ENCODE measurements around the gene ZCCHC14.

The ZCCHC14 gene

DNA sequence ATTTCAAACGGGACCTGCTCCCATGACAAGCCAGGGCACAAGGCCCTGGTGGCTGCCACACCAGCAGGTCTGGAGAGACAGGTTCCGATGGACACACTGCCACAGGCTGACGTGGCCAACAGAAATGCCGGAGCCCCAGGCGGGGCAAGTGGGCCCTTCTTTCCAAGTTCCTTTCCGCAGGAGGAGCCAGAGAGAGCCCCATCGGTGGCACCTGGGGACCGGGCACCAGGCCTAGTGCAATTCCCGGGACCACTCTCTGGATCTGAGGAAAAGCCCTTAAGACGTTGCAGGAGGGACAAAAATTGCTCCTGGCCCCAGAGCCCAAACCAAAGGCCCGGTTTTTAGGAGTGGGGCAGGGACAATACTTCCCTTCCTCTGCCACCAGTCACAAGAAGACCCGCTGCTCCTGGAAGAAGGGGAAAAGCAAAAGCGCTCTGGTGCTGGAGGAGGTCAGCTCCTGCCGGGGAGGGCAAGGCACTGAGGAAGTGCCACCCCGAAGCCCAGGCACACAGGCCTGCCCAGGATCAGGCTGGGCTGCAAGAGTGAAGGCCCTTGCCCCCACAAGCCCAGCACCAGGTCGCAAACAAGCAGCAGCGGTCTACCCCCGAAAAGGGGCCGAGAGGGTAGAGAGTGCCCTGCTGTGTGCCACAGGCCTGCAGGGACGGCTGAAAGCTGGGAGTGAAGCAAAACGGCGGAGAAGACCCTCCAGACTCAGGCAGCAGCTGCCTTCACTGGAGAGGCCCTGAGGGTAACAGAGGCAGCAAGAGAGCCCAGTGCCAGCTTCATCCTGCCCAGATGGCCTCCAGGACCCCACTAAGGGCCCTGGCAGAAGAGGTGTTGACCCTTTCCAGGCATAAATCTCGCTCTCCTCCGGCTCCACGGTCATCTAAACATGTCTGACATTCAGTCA lies 71.6 kb downstream of the ZCCHC14 start:
- no peak for TF ChIP-seq ZFX (IDR thresholded peaks at IDR 0.05)
- TF ChIP-seq, protein P1, sequence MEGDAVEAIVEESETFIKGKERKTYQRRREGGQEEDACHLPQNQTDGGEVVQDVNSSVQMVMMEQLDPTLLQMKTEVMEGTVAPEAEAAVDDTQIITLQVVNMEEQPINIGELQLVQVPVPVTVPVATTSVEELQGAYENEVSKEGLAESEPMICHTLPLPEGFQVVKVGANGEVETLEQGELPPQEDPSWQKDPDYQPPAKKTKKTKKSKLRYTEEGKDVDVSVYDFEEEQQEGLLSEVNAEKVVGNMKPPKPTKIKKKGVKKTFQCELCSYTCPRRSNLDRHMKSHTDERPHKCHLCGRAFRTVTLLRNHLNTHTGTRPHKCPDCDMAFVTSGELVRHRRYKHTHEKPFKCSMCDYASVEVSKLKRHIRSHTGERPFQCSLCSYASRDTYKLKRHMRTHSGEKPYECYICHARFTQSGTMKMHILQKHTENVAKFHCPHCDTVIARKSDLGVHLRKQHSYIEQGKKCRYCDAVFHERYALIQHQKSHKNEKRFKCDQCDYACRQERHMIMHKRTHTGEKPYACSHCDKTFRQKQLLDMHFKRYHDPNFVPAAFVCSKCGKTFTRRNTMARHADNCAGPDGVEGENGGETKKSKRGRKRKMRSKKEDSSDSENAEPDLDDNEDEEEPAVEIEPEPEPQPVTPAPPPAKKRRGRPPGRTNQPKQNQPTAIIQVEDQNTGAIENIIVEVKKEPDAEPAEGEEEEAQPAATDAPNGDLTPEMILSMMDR (conservative IDR thresholded peaks at IDR 0.05), result no peak
- no peak overlapping the region for H3K27ac ChIP-seq

DNA sequence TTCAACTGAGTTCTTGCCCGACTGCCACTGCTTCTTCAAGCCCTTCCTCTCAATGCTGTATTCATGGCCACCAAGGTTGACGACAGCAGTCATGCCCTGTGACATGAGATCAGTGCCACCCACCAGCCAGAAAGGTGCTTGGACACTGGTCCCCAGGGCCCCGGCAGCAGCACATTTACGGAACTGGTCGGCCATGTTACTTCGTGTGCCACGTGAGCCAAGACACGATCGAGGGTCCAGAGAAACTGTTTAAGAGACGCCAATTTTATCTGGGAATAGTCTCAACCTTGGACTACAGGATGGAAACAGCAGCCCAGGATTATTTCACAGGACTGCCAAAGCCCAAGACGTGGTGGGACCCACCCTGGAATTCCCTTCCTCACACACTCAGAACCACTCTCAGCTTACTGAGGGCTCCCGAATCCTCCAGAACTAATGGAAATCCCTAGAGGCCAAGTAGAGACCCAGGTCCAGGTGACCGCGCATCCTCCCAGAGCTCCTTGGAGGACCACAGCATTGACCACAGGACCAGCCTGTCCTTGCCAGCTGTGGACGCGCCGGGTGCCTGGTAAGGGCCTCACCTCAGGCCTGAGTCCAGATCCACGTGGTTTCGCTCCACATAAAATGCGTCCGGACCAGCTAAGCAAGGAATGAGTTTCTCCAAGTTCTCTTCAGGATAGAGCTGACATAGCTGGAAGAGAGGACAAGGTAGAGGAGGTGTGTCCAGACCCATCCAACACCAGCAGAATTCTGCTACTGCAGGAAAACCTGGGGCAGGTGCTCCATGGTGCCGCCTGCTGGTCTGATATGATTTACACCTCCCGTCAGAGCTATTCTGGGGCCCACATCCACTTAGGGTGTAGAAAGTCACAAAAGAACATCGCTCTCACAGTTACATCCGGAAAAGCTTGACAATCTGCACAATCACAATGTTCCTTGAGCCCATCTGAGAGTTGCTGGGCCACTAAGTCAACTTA lies 72.5 kb downstream of the ZCCHC14 start:
- H3K27ac ChIP-seq, result no peak overlapping the region
- TF ChIP-seq, protein P1 (conservative IDR thresholded peaks at IDR 0.05), result no peak; the same call in 1 of the 2 replicates
- TF ChIP-seq ZFX (IDR thresholded peaks at IDR 0.05), result no peak

DNA sequence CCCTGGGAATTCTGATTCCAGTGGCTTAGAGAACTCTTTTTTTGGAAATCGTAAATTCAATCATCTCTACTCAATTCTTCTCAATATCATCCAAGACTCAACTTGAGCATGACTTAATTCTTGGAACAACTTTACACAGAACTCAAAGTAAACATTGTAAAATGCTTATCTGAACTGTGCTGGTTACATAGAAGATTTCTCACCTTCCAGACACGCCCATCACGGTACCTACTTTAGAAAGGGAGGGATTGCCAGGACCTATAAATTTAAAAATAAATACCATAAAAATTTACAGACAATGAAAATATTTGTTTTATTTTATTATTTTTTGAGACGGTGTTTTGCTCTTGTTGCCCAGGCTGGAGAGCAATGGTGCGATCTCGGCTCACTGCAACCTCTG lies 74.2 kb downstream of the ZCCHC14 start:
- TF ChIP-seq ZFX (IDR thresholded peaks at IDR 0.05), result no peak
- TF ChIP-seq, protein P1 (conservative IDR thresholded peaks at IDR 0.05), result no peak
- H3K27ac ChIP-seq, result no peak overlapping the region

DNA sequence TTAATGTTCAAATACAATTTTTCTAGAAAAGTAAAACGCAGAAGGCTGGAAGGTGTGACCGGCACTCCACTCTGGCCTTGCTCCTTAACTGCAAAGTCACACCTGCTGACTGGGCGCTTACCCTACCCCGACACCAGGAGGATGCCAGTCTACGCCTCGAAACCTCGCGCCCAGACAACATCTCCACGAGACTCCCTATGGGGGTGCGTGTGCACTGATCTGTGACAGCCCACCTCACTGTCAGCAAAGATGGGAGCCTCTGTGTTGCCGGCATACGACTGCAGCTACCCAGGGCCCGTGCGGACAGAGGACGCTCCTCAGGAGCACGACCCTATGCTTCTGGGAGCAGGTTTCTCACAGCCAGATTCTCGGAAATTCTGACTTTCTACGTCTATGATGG lies 74.6 kb downstream of the ZCCHC14 start:
- TF ChIP-seq ZFX (IDR thresholded peaks at IDR 0.05), result no peak
- TF ChIP-seq, protein P1 (conservative IDR thresholded peaks at IDR 0.05), result no peak

DNA sequence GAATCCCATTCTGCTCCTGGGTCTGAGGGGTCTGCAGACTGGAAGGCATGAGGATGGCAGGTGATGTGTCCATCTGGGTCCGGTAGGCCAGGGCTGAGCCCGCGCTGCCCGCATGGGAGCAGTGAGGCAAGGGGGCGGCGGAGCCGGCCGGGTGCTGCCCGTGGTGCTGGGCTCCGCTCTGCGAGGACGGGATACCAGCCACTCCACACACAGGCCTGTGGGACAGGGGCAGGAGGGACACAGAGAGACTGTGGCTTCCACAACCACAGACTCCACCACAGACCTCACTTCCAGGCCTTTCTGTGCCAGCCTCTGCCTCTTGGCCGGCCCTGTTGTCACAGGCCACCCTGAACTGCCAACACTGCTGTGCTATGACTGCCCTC lies 75.3 kb downstream of the ZCCHC14 start:
- H3K27ac ChIP-seq, result no peak overlapping the region
- TF ChIP-seq, protein P1 (conservative IDR thresholded peaks at IDR 0.05), result no peak
- TF ChIP-seq ZFX (IDR thresholded peaks at IDR 0.05), result no peak

More for the DNA sequence above, 74.6 kb downstream of the ZCCHC14 start:
- H3K27ac ChIP-seq, result no peak overlapping the region

DNA sequence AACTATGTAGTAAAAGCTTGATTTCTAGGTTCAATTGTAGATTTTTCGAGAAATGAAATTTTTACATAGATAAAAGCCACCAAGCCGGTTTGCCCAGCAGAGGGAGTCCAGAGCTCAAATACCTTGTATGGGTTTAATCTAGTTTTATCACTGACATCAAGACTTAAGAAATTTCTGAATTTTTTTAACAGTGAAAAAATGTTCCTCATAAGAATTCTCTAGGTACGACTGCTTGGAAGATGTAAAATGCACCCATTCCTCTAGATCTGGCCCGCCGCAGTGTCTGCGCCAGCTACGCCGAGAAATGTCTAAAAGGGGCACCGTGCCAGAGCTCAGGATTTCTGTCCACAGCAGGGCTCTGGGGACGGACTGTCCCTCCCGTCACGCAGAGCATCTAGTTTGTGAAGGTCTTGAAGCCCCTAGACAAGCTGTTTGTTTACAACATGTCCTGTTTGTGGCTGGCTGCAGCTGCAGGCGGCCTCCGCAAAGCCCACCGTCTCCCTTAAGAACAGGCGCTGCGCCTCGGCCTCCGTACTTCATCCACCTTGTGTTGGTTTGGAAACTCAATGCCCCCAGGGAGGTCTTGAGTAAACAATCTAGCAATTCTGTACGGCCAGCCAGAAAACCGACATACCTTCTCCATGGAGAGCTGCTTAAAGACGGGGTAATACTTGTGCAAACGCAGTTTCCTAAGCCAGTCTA lies 75.8 kb downstream of the ZCCHC14 start:
- no peak for TF ChIP-seq ZFX (IDR thresholded peaks at IDR 0.05)
- TF ChIP-seq, protein P1 (conservative IDR thresholded peaks at IDR 0.05), result peak; percentile 78
- no peak overlapping the region for H3K27ac ChIP-seq
